GM19372 (cell line): ENCODE measurements around the gene PSD2.

Experiments used
- ATAC-seq: cut with Tn5 transposase; IDR thresholded peaks from one replicate; pipeline ENCODE4 v1.9.1; 2021; ENCODE audit warnings: mild to moderate bottlenecking, low read depth, moderate library complexity; ENCODE audit not compliant: unreplicated experiment

Gene PSD2

GRCh38 chr5:139795074-139796001 lies at the start of gene PSD2:
Gene PSD2, plus strand, starts transcription at chr5:139795808. Its CDS starts 13,633 bp downstream, at chr5:139809441.
- ATAC-seq: no peak

- ATAC-seq: peak; percentile 52
Observed at GRCh38 chr5:139746691-139747582, 48.7 kb upstream of the PSD2 start.

- ATAC-seq: peak; percentile 20
Observed at GRCh38 chr5:139747583-139748504, 47.8 kb upstream of the PSD2 start.

GRCh38 chr5:139748505-139748826 lies 47.1 kb upstream of the PSD2 start:
- no peak for ATAC-seq

GRCh38 chr5:139749242-139749641 lies 46.4 kb upstream of the PSD2 start:
- ATAC-seq: no peak

DNA sequence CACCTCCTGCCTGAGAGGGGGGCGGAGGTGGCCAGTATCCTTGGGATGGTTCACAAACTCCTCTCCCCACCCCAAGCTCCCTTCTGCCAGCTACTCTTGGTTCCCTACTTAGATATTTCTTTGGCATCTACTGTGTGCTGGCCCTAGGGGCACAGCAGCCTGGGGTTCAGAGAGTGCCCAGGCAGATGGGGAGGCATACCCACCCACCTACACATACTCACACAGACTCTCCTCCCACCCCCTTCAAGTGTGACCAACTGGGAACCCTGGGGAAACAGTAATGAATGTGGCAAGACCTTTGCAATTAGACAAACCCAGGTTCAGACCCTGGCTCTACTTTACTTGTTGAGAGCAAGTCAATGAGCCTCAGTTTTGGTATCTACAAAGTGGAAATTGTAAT lies 44.4 kb upstream of the PSD2 start:
- ATAC-seq: no peak

DNA sequence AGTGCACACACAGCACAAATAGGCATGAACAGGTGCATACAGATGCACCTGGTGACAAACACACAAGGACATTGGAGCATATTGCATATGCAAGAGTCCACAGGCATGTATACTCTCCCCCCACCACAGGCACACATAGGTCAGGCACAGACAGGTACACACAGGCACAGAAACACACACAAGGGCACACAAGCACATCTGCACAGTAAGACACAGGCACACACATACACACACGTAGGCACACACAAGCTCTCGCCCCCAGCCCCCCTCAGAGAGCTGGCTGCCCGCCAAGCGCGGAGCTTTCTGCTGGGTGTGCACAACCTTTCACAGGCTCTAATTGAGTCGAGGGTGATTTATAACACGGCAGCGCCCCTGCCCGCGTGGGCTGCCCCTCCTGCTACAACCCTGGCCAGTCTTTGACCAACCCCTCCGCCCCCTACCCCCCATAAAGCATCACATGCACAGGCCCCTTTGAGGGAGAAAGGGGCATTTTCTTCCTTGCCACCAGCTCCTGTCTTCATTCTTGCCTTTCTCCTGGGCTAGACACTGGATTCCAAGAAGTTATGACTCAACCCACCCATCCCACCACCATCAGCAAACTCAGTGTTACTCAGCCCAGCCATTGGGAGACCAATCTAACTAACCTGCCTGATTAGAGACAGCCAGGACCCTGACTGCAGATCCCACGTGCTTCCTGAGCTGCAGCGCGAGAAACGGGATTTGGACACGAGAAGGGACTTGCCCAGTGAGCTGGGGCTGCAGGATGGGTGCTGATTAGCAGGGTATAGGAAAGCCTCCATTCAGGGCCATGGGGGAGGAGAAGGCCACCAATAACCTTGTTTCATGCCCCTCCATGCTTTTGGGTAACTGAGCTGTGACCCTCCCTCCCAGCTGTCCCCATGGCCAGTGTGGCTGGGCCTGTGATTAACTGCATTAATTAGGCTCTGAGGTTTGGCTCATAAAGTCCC lies 42.8 kb upstream of the PSD2 start:
- no peak for ATAC-seq

- no peak for ATAC-seq
Observed at GRCh38 chr5:139755892-139756671, 39.5 kb upstream of the PSD2 start.

GRCh38 chr5:139756971-139757370 lies 38.6 kb upstream of the PSD2 start:
- ATAC-seq: no peak

- no peak for ATAC-seq
Observed at GRCh38 chr5:139757727-139758509, 37.7 kb upstream of the PSD2 start.

DNA sequence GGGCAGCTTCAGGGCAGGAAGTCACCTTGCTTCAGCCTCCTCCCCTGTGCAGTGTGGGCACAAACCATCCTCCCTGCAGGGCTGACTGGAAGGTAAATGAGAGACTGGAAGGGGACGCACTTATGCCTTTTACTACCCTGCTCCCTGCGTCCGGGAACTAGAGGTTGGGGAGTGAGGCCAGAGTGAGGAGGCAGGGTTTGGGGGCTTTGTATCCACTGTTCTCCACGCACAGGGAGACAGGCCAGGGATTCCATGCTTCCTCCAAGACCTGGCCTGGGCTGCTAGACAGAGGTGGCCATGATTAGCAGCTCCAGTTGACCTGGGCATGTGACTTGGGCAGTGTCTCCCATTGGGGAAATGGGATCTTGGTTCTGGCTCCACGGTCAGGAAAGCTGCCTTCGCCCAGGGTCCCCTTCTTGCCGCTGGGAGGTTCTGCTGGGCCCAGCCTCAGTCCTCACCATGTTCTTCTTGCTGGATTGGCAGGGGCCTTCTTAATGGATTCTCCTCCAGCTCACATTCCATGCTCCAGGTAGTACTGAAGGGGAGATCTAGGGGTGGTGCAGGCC lies 37.0 kb upstream of the PSD2 start:
- no peak for ATAC-seq

DNA sequence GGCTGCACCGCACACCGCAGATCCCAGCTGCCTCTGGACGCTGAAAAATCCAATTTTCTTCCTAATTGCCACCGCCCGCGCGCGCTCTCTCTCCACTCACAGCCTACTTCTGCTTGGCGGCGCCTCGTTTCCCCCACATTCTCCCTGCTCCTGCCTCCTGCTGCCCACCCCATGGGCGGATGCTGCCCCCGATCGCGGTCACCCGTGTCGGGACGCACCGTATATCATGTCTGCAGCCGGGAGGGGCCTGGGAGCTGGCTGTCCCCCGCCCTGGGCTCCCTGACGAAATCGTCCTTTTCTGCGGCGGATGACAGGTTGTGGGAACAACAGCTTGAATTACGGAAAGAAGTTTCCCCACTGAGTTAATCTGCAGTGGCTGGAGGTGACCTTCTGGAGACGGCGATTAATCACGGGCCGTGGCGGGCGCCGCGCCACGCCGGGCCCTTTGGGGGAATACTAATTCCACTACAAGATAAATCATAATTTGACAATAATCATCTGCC lies 36.3 kb upstream of the PSD2 start:
- no peak for ATAC-seq

DNA sequence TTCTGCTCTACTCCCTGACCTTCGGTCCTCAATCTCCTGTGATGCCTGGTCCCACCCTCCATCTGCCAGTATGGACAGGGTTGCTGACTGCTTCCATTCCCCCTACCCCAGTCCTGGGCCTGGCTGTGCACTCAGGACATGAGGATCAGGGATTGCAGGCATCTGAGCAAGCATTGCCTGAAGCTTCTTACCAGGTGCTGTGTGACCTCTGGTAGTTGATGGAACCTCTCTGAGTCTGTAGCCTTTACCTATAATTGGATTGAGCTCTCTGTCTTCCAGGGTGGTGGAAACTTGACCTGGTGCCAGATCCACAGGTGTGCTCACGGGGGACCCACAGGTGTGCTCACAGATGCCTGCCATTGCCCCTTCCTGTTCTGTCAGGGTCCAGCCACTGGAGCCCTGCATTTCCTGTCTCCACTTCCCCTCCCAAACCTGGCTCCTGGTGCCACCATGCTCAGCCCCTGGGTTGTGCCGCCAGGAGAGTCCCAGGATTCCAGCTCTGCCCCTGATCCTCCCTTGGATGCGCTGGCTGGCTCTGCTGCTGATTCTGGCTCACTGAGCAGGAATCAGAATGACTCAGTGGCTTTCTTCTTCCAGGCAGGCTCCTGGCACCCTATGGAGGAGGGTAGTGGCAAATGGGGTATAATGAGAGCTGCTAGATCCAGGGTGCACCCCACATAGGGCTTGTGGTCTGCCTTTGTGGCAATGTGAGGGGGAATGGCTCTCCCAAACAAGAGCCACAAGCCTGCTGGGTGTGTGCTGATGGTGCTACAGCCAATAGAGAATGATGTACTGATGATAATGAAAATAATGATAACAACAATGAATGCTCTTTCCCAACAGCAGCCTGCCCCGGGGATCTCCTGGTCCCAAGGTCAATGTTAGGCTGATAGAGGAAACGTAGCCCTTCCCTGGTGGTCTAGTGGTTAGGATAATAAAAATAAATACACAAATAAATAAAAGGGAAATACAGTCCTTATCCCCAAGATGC lies 35.2 kb upstream of the PSD2 start:
- no peak for ATAC-seq

GRCh38 chr5:139761057-139761450 lies 34.6 kb upstream of the PSD2 start:
- no peak for ATAC-seq

DNA sequence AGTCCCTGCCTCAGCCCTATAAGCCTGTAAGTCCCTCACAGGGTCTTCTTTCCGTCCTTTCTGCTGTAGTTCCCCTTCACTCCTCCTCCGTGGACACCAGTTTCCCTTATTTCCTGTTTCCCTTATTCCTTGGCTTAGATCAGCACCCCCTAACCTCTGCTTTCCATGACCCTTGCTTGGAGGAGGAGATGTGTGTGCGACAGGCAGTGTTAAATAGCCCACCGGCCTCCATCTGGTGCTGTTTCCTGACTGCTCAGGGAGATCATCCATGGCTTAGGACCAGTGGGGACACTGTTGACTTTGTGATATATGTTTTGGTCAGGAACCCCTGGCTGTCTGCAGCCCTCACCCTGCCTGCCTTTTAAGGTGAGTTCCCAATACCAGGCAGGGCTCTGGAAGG lies 34.1 kb upstream of the PSD2 start:
- ATAC-seq: no peak

- no peak for ATAC-seq
Observed at GRCh38 chr5:139762615-139763170, 32.9 kb upstream of the PSD2 start.
